Loucy (cell line): ENCODE results near the gene BCL2L1.
"Not testable (repeated sequence)": the region's sequence is repeated elsewhere in the genome, so short reads cannot be mapped to it uniquely, and the experiment has no call there.

Experiments
- H2AFZ ChIP-seq: fragments of 200-600 bp; sonication (generic); 2 replicates; pipeline ENCODE4 v1.6.0; 2016; ENCODE audit warnings: antibody characterized with exemption, mild to moderate bottlenecking, low read length, moderate library complexity
- H3F3A ChIP-seq: fragments of 200-600 bp; 2 replicates; pipeline ENCODE4 v1.6.0; 2016; ENCODE audit warnings: antibody characterized with exemption, low read depth, mild to moderate bottlenecking
- H3K27me3 ChIP-seq: fragments of 200-600 bp; sonication (generic); 2 replicates; pipeline ENCODE4 v1.6.1; 2014; ENCODE audit warnings: low read length, mild to moderate bottlenecking; ENCODE audit not compliant: insufficient read depth, poor library complexity, severe bottlenecking
- H3K36me3 ChIP-seq: fragments of 200-600 bp; sonication (generic); 2 replicates; pipeline ENCODE4 v1.6.1; 2016; ENCODE audit warnings: low read length; ENCODE audit not compliant: insufficient read depth
- H3K4me1 ChIP-seq: fragments of 200-600 bp; sonication (generic); 2 replicates; pipeline ENCODE4 v1.5.1; 2014; ENCODE audit warnings: low read length, mild to moderate bottlenecking; ENCODE audit not compliant: insufficient read depth, poor library complexity, severe bottlenecking
- H3K4me2 ChIP-seq: fragments of 200-600 bp; sonication (generic); 2 replicates; pipeline ENCODE4 v1.6.0; 2014; ENCODE audit warnings: antibody characterized with exemption, low read length, low read depth, mild to moderate bottlenecking; ENCODE audit not compliant: poor library complexity, severe bottlenecking
- H3K4me3 ChIP-seq: fragments of 200-600 bp; sonication (generic); 2 replicates; pipeline ENCODE4 v1.5.1; 2014; ENCODE audit warnings: low read length, mild to moderate bottlenecking, mixed read lengths; ENCODE audit not compliant: poor library complexity, severe bottlenecking
- H3K79me2 ChIP-seq: fragments of 200-600 bp; sonication (generic); 2 replicates; pipeline ENCODE4 v1.6.1; 2014; ENCODE audit warnings: low read length; ENCODE audit not compliant: insufficient read depth
- H3K9ac ChIP-seq: fragments of 200-600 bp; sonication (generic); 2 replicates; pipeline ENCODE4 v1.6.0; 2014; ENCODE audit warnings: mild to moderate bottlenecking, low read depth, low read length, moderate library complexity; ENCODE audit not compliant: poor library complexity, severe bottlenecking
- H3K9me2 ChIP-seq: fragments of 200-600 bp; sonication (generic); replicated peaks from 2 replicates; pipeline ENCODE4 v1.6.1; 2016; ENCODE audit warnings: low read depth, low read length, mixed read lengths
- H3K9me3 ChIP-seq: fragments of 200-600 bp; sonication (generic); 2 replicates; pipeline ENCODE4 v1.6.1; 2014; ENCODE audit warnings: mild to moderate bottlenecking, antibody characterized with exemption, low read length, low read depth; ENCODE audit not compliant: insufficient read depth
- H4K20me1 ChIP-seq: fragments of 200-600 bp; sonication (generic); 2 replicates; pipeline ENCODE4 v1.6.0; 2014; ENCODE audit warnings: antibody characterized with exemption, low read length, mild to moderate bottlenecking; ENCODE audit not compliant: insufficient read depth, poor library complexity, severe bottlenecking
- EZH2phosphoT487 ChIP-seq: fragments of 200-600 bp; IDR thresholded peaks from 2 replicates; pipeline ENCODE4 v1.6.1; 2018; ENCODE audit warnings: antibody characterized with exemption, mild to moderate bottlenecking, moderate library complexity, borderline replicate concordance
- TF ChIP-seq, protein P1 (sequence below): fragments of 200-600 bp; sonication (generic); conservative IDR thresholded peaks from 2 replicates; pipeline ENCODE4 v1.5.1; 2014; ENCODE audit warnings: mild to moderate bottlenecking, antibody characterized with exemption, low read length

Gene BCL2L1

DNA sequence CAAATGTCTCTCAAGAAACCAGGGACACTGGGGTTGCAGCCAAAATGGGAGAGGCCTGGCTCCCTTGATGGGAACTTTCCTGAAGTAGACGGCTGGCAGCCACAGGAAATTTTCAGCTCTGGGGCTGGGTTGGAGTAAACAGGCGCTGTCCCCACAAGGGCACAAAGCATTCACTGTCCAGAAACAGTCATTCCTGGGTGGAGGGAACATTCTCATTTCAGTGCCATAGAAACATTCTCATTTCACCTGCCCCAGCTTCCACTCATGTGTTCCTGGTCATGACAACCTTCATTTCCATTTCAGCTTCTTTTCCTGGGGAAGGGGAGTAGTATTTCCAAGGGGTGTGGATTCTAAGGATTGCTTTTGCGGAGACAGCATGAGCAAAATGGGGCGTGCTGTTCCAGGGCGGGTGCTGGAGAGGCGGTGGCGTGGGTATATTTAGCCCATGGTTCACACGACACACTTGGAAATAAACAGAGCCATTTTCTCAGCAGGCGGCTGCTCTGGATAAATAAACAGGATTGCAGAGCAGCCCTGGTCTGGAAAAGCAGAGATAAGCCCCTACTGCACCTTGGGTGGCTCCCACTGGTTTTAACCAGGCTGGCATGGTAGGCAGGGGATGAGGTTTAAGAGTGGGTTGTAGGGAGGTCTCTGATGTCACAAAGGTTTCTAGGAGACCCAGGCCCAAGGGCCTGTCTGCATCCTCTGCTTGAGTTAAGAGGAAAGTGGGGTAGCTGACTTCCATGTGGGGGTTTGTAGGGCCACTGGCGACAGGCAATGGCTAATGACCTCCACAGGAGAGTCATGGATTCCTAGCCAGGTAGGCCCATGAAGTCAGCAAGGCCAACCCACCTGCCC, 52.1 kb downstream of the BCL2L1 start:
- peaks cover 64% of the 10 kb centered on the region for H3K79me2 ChIP-seq
- no peak overlapping the region for H2AFZ ChIP-seq
- H3K9me2 ChIP-seq: no peaks in the 10 kb centered on the region
- no peak overlapping the region for H3K4me3 ChIP-seq
- no peaks in the 10 kb centered on the region for H3K27me3 ChIP-seq
- no peak overlapping the region for H3K9ac ChIP-seq
- H3K36me3 ChIP-seq: peaks cover 29% of the 10 kb centered on the region; the same call in 1 of the 2 replicates
- no peaks in the 10 kb centered on the region for H3K9me3 ChIP-seq
- H3K4me1 ChIP-seq: peaks cover 53% of the 10 kb centered on the region
- no peaks in the 10 kb centered on the region for H4K20me1 ChIP-seq
- H3F3A ChIP-seq: peaks cover 17% of the 10 kb centered on the region
- no peak for TF ChIP-seq EZH2phosphoT487
- TF ChIP-seq, protein P1, sequence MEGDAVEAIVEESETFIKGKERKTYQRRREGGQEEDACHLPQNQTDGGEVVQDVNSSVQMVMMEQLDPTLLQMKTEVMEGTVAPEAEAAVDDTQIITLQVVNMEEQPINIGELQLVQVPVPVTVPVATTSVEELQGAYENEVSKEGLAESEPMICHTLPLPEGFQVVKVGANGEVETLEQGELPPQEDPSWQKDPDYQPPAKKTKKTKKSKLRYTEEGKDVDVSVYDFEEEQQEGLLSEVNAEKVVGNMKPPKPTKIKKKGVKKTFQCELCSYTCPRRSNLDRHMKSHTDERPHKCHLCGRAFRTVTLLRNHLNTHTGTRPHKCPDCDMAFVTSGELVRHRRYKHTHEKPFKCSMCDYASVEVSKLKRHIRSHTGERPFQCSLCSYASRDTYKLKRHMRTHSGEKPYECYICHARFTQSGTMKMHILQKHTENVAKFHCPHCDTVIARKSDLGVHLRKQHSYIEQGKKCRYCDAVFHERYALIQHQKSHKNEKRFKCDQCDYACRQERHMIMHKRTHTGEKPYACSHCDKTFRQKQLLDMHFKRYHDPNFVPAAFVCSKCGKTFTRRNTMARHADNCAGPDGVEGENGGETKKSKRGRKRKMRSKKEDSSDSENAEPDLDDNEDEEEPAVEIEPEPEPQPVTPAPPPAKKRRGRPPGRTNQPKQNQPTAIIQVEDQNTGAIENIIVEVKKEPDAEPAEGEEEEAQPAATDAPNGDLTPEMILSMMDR: no peak
- H3K4me2 ChIP-seq: no peak overlapping the region

DNA sequence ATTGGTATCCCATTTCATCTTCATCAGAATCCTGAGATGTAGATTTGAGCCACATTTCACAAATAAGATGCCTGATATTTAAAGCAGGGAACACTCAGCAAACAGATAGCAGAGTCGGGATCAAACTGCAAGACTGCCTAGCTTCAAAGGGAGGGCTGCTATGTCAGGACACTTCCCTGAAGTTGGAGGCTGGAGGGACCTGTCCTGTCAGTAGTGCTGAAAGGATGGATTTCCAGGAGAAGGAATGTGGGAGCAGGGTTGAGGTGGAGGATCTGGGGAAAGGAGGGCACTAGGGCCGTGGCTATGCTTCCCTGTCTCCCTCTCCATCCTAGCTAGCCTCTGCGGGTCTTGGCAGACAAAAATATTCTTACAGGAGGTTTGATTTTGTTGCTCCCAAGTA, 52.8 kb downstream of the BCL2L1 start:
- Histone ChIP-seq H3K4me3 (no peak overlapping the region), H3K4me2 (no peak overlapping the region), H3K79me2 (peaks cover 64% of the 10 kb centered on the region), H3K27me3 (no peaks in the 10 kb centered on the region), H3K9me2 (no peaks in the 10 kb centered on the region), H3K9me3 (no peaks in the 10 kb centered on the region), H3F3A (peaks cover 14% of the 10 kb centered on the region), H2AFZ (no peak overlapping the region), H3K9ac (no peak overlapping the region), H4K20me1 (no peaks in the 10 kb centered on the region), H3K4me1 (peaks cover 46% of the 10 kb centered on the region), H3K36me3 (peaks cover 36% of the 10 kb centered on the region; the same call in 1 of the 2 replicates)
- TF ChIP-seq, protein P1: no peak
- TF ChIP-seq EZH2phosphoT487: no peak

DNA sequence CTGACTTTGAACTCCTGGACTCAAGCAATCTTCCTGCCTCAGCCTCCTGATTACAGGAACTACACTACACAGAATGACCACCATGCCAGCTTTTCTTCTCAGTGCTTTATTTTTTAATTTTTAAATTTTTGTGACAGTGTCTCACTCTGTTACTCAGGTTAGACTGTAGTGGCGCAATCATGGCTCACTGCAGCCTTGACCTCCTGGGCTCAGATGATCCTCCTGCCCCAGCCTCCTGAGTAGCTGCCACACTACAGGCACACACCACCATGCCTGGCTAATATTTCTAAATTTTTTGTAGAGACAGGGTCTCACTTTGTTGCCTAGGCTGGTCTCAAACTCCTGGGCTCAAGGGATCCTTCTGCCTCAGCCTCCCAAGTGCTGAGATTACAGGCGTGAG, 53.7 kb downstream of the BCL2L1 start:
- Histone ChIP-seq H3K79me2 (peaks cover 64% of the 10 kb centered on the region), H3K36me3 (peaks cover 45% of the 10 kb centered on the region; the same call in 1 of the 2 replicates), H3K4me1 (peaks cover 37% of the 10 kb centered on the region)
- H3K9ac ChIP-seq, H3F3A ChIP-seq, H3K4me2 ChIP-seq, H2AFZ ChIP-seq, H3K9me3 ChIP-seq, H3K9me2 ChIP-seq, H3K27me3 ChIP-seq, H4K20me1 ChIP-seq, H3K4me3 ChIP-seq: not testable (repeated sequence)
